KMS-11 (cell line): ENCODE results near the gene DHX58.

Experiments used
- H2AFZ ChIP-seq: fragments of 200-600 bp; sonication (generic); 2 replicates; pipeline ENCODE4 v1.6.1; 2016; ENCODE audit warnings: antibody characterized with exemption, mixed run types, low read depth
- H3K27ac ChIP-seq: fragments of 200-600 bp; sonication (generic); 2 replicates; pipeline ENCODE4 v1.6.1; 2016; ENCODE audit warnings: mild to moderate bottlenecking, mixed run types
- H3K27me3 ChIP-seq: fragments of 200-600 bp; sonication (generic); 2 replicates; pipeline ENCODE4 v1.6.1; 2017; ENCODE audit warnings: mild to moderate bottlenecking, low read depth, mixed run types, moderate library complexity; ENCODE audit not compliant: insufficient read depth
- H3K36me3 ChIP-seq: fragments of 200-600 bp; sonication (generic); 2 replicates; pipeline ENCODE4 v1.6.1; 2017; ENCODE audit warnings: mild to moderate bottlenecking, mixed run types; ENCODE audit not compliant: insufficient read depth
- H3K4me1 ChIP-seq: fragments of 200-600 bp; sonication (generic); 2 replicates; pipeline ENCODE4 v1.6.1; 2016; ENCODE audit warnings: mild to moderate bottlenecking, low read depth, mixed run types; ENCODE audit not compliant: poor library complexity, severe bottlenecking
- H3K4me2 ChIP-seq: fragments of 200-600 bp; sonication (generic); 2 replicates; pipeline ENCODE4 v1.7.0; 2016; ENCODE audit warnings: mild to moderate bottlenecking, mixed run types
- H3K4me3 ChIP-seq: fragments of 200-600 bp; sonication (generic); IDR thresholded peaks from 2 replicates; pipeline ENCODE4 v1.6.1; 2017; ENCODE audit warnings: low read depth, low read length, mixed read lengths; ENCODE audit not compliant: insufficient read depth
- H3K79me2 ChIP-seq: fragments of 200-600 bp; sonication (generic); 2 replicates; pipeline ENCODE4 v1.6.1; 2016; ENCODE audit warnings: low read depth, mixed run types; ENCODE audit not compliant: insufficient read depth
- H3K9ac ChIP-seq: fragments of 200-600 bp; sonication (generic); 2 replicates; pipeline ENCODE4 v1.6.1; 2016; ENCODE audit warnings: mild to moderate bottlenecking, mixed run types
- H4K20me1 ChIP-seq: fragments of 200-600 bp; sonication (generic); 2 replicates; pipeline ENCODE4 v1.6.1; 2016; ENCODE audit warnings: mild to moderate bottlenecking, mixed run types; ENCODE audit not compliant: insufficient read depth
- CTCF ChIP-seq: fragments of 200-600 bp; sonication (generic); conservative IDR thresholded peaks from 2 replicates; pipeline ENCODE4 v1.6.1; 2017; ENCODE audit warnings: low read depth, mild to moderate bottlenecking, antibody characterized with exemption, low read length, moderate library complexity, mixed read lengths

The DHX58 gene

GRCh38 chr17:42098730-42099399 lies 13.6 kb downstream of the DHX58 start:
- Histone ChIP-seq H3K36me3 (no peaks in the 10 kb centered on the region), H3K4me3 (no peak overlapping the region), H3K27ac (no peak overlapping the region), H3K4me2 (no peak overlapping the region), H3K4me1 (no peaks in the 10 kb centered on the region), H3K79me2 (no peaks in the 10 kb centered on the region), H3K9ac (no peak overlapping the region), H4K20me1 (no peaks in the 10 kb centered on the region), H3K27me3 (peaks cover 4% of the 10 kb centered on the region; the same call in 1 of the 2 replicates), H2AFZ (no peak overlapping the region)
- TF ChIP-seq CTCF: no peak

GRCh38 chr17:42097691-42098631 lies 14.6 kb downstream of the DHX58 start, which contains the start of gene ZNF385C:
Gene ZNF385C (minus strand): TSS chr17:42098473. CDS start chr17:42063056, 35,417 bp downstream.
- no peak within 1 kb of the TSS for H3K4me2 ChIP-seq
- no peak within 1 kb of the TSS for H3K9ac ChIP-seq
- no peaks in the 10 kb centered on the region for H3K36me3 ChIP-seq
- no peaks in the 10 kb centered on the region for H3K4me1 ChIP-seq
- H3K27me3 ChIP-seq: peaks cover 4% of the 10 kb centered on the region; the same call in 1 of the 2 replicates
- no peak within 1 kb of the TSS for H3K4me3 ChIP-seq
- peak within 1 kb of the TSS; percentile 34; the same call in 1 of the 2 replicates for H2AFZ ChIP-seq
- H3K79me2 ChIP-seq: no peaks in the 10 kb centered on the region
- H3K27ac ChIP-seq: no peak within 1 kb of the TSS
- no peak for TF ChIP-seq CTCF
- H4K20me1 ChIP-seq: no peaks in the 10 kb centered on the region

GRCh38 chr17:42096360-42097111 lies 16.0 kb downstream of the DHX58 start:
- no peak overlapping the region for H3K4me2 ChIP-seq
- H3K36me3 ChIP-seq: no peaks in the 10 kb centered on the region
- H3K27ac ChIP-seq: no peak overlapping the region
- H3K4me3 ChIP-seq: no peak overlapping the region
- H3K4me1 ChIP-seq: no peaks in the 10 kb centered on the region
- 0 out of 2 replicates have a peak, but pooled peaks cover 4% of the 10 kb centered on the region for H3K27me3 ChIP-seq
- no peak for TF ChIP-seq CTCF
- no peak overlapping the region for H2AFZ ChIP-seq
- no peaks in the 10 kb centered on the region for H4K20me1 ChIP-seq
- no peak overlapping the region for H3K9ac ChIP-seq
- no peaks in the 10 kb centered on the region for H3K79me2 ChIP-seq

- Histone ChIP-seq H3K4me3 (no peak overlapping the region), H3K27ac (no peak overlapping the region), H3K27me3 (0 out of 2 replicates have a peak, but pooled peaks cover 4% of the 10 kb centered on the region), H3K4me1 (no peaks in the 10 kb centered on the region), H4K20me1 (no peaks in the 10 kb centered on the region), H3K9ac (no peak overlapping the region), H3K79me2 (no peaks in the 10 kb centered on the region), H2AFZ (no peak overlapping the region), H3K36me3 (no peaks in the 10 kb centered on the region), H3K4me2 (no peak overlapping the region)
- TF ChIP-seq CTCF: no peak
Observed at GRCh38 chr17:42094375-42095069, 18.0 kb downstream of the DHX58 start.
